Bronchial epithelial cell (primary cell): Measurements from ENCODE around the gene AKAP5. TPM values are rescaled to one million over a fixed set of nuclear protein-coding genes. Genes with fewer than 3 reads are reported as not detected.

Experiments used
- DNase-seq: peaks from one replicate; pipeline ENCODE4 v3.0.0-alpha.2; 2010; ENCODE audit warnings: low read depth
- FAIRE-seq: peaks from 2 replicates; lab custom pipeline; 2011; peaks lifted over from hg19 to GRCh38; lab: Jason Lieb, UNC
- H3K27me3 ChIP-seq: 2 replicates; pipeline ENCODE4 v1.5.1; 2011; ENCODE audit warnings: low read length; ENCODE audit not compliant: control insufficient read depth, insufficient read depth
- H3K36me3 ChIP-seq: 2 replicates; pipeline ENCODE4 v1.5.1; 2011; ENCODE audit warnings: low read length; ENCODE audit not compliant: control insufficient read depth, insufficient read depth
- H3K4me3 ChIP-seq: 2 replicates; pipeline ENCODE4 v1.5.1; 2011; ENCODE audit warnings: mild to moderate bottlenecking, low read depth, low read length, control low read depth
- CTCF ChIP-seq: IDR thresholded peaks from 2 replicates; pipeline ENCODE4 v1.5.1; 2011; ENCODE audit warnings: mild to moderate bottlenecking, moderate library complexity, low read length, control low read depth, inconsistent platforms; ENCODE audit not compliant: insufficient read depth, severe bottlenecking
- total RNA-seq: library from RNA; depleted of rRNA; stranded (reverse); fragments of >200 nt; gene quantifications from 2 replicates; pipeline ENCODE4 v1.2.1, GENCODE V29; 2014

AKAP5 gene
- total RNA-seq, 1 donor from 2014 or later: under 0.01 TPM

- Histone ChIP-seq H3K4me3 (no peak overlapping the region), H3K27me3 (no peaks in the 10 kb centered on the region), H3K36me3 (peaks cover 1% of the 10 kb centered on the region)
- no peak for DNase-seq
- FAIRE-seq: no peak
- no peak for TF ChIP-seq CTCF
Measured at GRCh38 chr14:64463195-64463594, 2.1 kb upstream of the AKAP5 start.

GRCh38 chr14:64463873-64464272, 1.4 kb upstream of the AKAP5 start:
- H3K27me3 ChIP-seq: no peaks in the 10 kb centered on the region
- no peak for TF ChIP-seq CTCF
- H3K36me3 ChIP-seq: peaks cover 1% of the 10 kb centered on the region
- DNase-seq (no peak), FAIRE-seq (no peak)
- no peak overlapping the region for H3K4me3 ChIP-seq

GRCh38 chr14:64464651-64465050, 648 bp upstream of the AKAP5 start:
- no peak for DNase-seq
- no peak for TF ChIP-seq CTCF
- peak overlapping the region; percentile 51 for H3K4me3 ChIP-seq

GRCh38 chr14:64465831-64466554, 694 bp downstream of the AKAP5 start:
- H3K4me3 ChIP-seq: peak overlapping the region; percentile 51
- FAIRE-seq (no peak), DNase-seq (peak; percentile 26)
- no peak for TF ChIP-seq CTCF
- H3K36me3 ChIP-seq: no peaks in the 10 kb centered on the region
- H3K27me3 ChIP-seq: no peaks in the 10 kb centered on the region

More at GRCh38 chr14:64464651-64465050, 648 bp upstream of the AKAP5 start:
- no peaks in the 10 kb centered on the region for H3K27me3 ChIP-seq
- H3K36me3 ChIP-seq: no peaks in the 10 kb centered on the region
- no peak for FAIRE-seq

DNA sequence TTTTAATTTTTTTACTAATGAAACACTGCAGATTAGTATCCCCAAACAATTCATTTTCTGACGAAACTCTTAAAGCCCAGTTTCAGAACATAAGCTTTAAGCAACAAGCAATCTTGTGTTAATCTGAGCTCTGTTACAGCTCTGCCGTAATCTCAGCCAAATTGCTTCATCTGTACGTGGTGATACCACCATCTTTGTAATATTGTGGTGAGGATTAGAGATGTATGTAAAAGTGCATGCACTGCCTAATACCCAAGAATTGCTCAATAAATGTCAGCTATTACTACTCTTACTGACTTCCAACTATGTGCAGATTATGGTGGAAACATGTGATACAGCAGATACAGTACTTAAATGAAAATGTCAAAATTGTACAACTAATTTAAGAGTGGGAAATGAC, 1.8 kb downstream of the AKAP5 start:
- no peak overlapping the region for H3K4me3 ChIP-seq
- H3K27me3 ChIP-seq: no peaks in the 10 kb centered on the region
- no peak for TF ChIP-seq CTCF
- DNase-seq (no peak), FAIRE-seq (no peak)
- H3K36me3 ChIP-seq: no peaks in the 10 kb centered on the region

- TF ChIP-seq CTCF: no peak
- DNase-seq (no peak), FAIRE-seq (no peak)
- Histone ChIP-seq H3K27me3 (no peaks in the 10 kb centered on the region), H3K4me3 (no peak overlapping the region), H3K36me3 (no peaks in the 10 kb centered on the region)
Measured at GRCh38 chr14:64467566-64467965, 2.3 kb downstream of the AKAP5 start.
